Activated naive CD4-positive, alpha-beta T cell (primary cell): ENCODE data around the gene RERE.

ENCODE experiments used
- DNase-seq, 4 experiments: peaks; one replicate each; lab custom pipeline; 2025; lab: John Stamatoyannopoulos, UW

RERE gene

DNA sequence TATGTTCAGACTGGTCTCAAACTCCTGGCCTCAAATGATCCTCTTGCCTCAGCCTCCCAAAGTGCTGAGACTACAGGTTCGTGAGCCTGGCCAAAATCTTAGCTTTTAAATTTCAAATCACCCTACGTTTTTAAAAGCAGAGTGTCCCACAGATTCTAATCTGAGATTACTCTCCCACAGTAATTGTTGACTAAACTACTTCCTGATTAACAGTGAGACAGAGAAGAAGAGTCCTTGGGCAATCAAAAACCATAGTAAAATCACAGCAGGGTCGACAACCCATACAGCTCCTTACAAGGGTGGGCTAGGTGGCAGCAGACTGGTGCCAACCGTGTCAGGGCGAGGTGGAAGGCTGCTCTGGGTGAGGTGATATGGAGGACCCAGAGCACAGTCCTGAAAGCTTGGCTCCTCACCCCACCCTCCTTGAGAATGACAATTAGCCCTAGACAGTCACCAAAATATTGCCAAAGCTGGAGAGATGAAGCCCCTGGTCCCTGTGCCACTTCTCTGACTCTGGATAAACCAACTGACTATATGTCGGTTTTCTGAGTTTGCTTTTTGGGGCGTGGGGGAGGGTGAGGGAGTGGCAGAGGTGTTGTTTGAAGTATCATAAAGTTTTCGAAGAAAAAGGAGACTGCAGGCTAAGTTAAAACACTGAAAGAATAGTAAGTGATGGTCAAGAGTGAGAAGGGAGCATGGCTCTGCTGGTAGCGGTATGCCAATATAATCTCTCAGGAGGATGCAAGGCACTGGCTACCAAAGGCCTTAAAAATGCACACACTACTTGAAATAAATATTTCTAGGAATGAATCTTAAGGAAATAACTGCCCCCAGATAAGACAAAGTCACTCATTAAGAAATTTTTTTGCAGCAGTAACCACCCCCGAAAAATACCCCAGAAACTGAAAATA, 412.7 kb downstream of the RERE start:
- DNase-seq = no peak

DNA sequence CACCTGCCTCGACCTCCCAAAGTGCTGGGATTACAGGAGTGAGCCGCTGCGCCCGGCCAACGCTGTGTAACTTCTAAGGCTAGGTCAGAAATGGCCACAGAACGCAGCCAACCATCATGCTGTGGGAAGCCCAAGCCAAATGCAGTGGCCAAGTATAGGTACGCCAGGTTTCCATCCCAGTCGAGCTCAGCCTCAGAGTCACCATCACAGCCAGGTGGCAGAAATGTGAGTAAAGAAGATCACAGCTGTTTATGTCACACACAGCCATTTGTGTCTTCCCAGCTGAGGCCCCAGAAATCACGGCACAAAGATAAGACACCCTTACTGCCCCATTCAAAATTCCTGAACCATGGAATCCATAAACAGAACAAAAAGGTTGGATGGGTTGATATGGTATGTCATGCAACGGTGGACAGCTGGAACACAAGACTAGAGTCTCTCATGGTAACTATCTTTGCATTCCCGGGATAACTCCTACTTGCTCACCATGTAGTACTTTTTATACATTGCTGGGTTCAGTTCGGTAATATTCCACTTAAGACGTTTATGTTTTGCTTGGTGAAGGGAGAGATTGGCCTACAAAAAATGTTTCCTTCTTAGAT, 415.2 kb downstream of the RERE start:
- DNase-seq = no peak

DNA sequence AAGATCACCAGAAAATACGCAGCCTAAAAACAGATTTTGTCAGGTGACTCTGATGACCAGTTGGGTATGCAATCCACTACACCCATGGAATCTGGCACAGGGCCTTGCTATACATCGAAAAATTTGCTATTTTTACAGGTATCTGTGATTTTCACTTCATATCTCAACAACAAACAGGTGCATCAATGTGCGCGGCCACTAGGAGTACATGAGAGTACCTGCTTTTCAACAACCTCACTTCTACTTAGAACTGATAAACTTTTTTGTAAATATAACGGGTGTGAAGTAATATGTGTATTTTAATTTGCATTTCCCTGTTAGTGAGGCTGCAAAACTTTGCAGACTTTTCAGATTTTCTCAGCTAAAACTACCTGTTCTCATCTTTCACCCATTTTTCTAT, 418.8 kb downstream of the RERE start:
- DNase-seq = no peak

DNA sequence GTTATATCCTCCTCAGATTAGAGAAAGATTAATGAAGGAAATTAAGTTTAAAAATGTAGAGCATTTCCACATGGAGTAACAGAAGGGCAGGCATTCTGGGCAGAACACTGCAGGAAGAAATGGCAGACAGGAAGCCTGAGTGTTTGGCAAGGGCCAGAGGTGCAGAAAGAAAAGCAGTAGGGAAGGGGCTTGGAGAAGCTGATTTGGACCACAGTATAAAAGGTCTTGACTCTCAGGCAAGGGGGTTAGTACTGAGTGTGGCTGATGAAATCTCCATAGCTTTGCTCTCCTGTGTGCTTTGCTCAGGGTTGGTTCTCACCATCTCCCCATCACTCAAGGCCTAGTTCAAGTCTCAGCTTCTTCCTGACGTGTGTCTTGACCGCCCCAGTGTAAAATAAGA, 419.4 kb downstream of the RERE start:
- DNase-seq = no peak

DNA sequence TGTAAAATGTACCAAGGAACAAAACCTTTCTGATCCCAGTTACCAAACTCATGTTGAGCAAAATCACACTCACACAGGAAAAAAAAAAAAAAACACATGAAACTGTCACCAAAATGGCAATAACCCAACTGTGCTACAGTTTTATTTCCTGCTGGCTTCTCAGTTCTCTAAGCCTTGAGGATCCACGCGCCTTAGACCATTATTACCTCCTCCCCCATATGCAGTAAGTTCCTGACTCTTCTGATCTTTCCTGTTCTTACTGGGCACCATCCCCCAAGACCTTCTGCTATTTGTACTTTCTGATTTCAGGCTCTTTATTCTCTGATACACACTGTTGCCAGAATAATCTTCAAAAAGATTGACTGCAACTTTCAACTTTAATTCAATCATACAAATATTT, 419.9 kb downstream of the RERE start:
- DNase-seq = no peak

DNA sequence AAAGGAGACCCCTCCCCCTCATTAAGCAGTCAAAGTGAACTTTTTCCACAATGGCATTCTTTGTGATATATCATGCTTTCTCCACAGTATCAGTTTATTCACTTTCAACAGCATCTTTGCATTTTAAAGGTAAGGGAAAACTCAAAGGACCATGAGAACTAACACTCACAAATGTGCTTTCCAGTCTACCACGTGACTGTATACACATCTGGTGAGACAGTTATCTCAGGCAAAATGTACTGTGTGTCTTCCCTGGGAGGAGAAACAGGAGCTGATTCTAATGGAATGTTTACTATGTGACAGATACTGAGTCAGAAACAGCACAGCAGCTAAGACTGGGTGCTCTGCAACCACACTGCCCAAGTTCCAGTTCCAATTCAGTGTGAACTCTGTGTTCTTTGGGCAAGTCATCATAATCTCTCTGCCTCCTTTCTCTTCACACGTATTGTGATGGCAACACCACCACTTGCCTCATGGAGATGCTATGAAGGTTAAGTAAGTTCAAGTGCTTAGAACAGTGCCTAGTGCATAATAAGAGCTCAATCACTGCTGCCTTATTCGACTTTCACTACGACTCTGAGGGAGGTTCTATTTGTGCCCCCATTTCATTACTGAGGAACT, 420.5 kb downstream of the RERE start:
- no peak for DNase-seq

DNA sequence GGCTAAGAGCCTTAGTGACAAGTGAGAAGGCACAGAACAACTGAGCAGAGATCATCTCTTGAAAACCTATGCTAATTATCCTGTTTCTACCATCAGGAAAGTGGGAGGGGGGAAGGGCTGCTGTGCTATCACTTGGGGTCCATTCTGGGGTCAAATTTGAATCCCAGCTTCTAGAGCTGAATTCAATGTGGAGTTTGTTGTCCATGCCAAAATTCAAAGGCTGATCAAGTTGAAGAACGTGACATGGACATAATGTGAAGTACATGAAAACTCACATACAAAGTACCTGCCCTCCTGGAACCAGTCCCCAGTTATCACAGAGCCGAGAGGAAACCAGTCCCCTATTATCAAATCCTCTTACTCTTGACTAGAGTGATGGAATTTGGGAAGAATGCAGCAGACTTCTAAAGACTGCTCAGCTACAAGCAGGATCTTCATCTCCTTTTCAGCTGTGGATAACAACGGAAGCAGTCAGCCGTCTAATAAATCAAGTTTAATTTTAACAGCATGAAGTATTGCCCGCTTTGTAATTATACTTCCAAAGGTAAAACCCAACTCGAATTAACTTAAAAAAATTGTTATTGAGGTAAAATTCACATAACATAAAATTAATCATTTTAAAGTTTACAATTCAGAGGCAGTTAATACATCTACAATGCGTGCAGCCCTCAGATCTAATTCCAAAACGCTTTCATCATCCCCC, 421.2 kb downstream of the RERE start:
- no peak for DNase-seq

DNA sequence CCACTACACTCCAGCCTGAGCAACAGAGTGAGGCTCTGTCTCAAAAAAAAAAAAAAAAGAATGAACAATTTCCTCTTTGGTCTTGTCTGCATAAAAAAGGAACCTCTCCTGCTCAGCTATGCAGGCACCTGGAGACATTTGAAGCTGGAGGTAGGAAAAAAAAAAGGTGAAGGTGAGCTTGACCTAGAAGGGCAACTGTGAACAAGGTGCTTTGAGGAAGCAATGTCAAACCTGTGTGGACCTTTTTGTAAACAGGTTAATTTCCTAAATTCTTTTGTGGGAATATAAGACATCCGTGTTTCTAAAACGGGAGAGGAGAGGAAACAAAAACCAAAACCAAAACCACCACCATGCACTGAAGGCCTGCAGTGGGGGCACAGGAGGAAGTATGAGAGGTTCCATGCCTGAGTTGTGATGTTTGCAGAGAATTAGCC, 422.0 kb downstream of the RERE start:
- DNase-seq = no peak

DNA sequence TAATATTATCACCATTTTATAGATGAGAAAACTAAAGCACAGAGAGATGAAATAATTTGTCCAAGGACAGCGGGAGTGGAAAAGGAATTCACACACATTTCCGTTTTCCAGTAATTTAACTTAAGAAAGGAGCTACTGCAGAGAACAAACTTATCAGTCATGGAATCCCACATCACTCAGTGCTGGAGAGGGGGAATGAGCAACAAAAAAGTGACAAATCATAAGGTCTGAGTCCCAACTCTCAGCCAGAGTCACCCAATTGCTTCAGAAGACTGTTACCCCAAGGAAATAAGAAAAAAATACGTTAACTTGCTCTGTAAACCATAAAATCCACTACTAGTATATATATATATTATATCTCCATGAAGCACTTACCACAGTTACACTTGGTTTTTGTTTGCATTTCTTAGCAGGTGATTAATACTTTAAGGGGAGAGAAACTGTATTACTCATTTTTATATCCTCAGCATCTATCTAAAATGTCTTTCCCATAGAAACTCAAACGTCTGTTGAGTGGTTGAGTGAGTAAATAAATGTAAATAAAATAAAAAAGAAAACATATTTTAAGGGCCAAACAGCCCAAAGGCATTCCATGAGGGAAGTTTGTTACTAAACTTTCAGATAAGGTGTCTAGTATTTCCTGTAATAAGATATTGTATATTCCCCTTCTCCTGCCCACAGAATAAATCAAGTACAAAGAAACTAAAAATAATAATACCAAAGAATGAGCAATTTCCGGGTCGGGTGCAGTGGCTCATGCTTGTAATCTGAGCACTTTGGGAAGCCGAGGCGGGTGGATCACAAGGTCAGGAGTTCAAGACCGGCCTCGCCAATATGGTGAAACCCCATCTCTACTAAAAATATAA, 422.8 kb downstream of the RERE start:
- DNase-seq = no peak

DNA sequence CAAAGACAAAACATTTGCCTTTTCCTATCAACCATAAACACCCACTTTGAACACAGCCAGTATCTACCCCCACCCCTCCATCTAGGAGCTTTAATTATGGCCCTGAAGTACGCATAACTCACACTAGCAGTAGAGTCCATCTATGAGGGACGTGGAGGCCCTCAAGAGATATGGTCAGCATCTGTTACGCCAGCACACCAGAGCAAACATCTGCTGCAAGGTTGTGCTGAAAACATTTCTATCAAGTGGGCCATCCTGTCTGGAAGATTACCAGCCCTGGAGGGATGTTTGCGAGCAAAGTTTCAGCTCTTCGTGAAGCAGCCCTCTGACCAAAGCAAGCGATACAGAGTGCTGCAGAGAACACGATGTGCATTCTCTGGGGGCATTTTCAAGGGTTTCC, 424.9 kb downstream of the RERE start:
- DNase-seq = no peak

DNA sequence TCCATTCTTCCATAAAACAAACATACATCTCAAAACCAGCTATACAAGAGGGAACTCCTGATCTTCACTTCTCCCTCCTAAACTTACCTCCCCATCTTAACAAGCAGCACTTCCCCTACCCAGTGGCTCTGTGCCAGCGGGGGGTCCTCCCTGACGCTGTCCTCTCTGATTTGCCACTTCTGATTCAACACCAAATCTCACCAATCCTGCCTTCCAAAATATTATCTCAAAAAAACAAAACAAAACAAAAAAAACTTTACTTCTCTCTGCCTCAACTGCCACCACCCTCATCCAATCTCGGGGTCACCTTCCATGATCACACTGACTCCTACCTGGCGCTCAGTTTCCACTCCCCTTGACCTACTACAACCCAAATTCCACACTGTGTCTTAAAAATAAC, 426.7 kb downstream of the RERE start:
- no peak for DNase-seq

DNA sequence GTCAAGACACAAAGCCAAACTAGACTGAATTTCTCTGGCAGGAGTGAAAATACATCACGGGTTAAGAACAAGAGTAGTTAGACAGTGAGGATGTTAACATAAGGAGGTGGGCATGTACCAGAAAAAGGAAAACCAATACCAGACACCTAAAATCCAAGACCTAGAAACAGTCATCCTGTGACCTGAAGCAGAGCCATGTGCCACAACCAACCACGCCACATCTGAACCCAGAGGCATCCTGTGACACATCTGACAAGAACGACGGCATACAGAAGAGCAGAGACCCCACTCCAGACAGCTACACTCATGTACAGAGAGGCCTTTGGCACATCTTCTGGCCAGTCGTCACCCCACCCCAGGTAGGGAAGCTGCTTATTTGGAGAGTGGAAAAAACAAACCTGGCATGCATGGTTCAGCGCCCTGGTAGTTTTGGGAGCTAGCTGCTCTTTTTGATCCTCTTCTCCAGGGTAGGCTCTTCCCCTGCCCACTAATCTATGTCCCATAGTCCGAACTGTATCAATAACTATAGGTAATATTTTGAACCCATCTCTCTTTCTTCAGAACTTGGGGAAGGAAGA, 427.4 kb downstream of the RERE start:
- no peak for DNase-seq

DNA sequence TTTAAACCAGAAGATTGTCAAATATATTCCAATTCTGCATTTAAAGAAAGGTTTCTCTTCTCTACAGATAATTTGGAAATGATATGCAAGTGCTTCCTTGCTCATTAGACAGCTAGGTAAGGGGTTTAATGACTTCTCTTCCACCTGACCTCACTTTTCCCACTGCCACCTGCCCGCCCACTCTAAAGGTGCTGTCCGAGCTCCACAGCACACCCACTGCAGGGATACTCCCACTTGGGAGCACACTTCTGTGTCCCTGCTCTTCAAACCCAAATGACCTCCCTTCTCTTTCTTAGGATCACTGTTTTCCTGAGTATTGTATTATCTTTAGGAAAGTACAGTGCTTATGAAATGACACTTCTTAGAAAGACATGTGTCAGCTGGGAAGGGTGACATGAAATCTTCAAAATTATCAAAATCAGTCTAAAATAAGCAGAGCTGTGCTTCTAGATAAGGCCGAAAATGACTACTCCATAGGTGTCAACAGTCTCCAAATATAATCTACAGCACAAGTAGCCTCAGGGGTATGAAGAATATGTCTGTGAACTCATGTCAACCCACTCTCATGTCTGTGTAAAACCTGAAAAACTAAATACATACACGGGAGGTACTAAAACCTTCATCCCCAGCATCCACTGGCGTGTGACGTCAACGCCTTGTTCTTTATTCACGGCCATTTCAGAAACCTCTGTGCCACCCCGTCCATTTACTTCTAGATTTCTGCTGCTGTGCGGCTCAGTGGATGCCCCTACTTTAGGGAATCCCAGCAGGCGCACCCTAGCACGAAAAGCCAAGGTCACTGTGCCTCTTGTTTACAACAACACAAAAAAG, 428.5 kb downstream of the RERE start:
- DNase-seq = no peak

DNA sequence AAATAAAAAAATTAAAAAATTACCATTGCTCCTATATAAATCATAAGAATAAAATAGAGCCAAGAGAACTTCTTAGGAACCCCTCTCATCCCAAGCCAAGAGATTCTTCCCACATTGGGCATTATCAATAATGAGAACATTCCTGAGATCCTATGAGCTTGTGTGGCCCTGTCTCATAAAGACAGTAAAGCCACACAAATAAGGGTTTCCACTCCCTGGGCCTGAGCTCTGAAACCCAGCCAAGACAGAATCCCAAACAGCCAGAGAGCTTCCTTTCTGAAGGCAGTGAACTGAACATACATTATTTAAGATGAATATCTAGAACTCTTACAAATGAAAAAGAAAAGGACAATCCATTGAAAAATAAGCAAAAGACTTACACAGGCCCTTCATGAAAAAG, 431.2 kb downstream of the RERE start:
- DNase-seq = no peak

DNA sequence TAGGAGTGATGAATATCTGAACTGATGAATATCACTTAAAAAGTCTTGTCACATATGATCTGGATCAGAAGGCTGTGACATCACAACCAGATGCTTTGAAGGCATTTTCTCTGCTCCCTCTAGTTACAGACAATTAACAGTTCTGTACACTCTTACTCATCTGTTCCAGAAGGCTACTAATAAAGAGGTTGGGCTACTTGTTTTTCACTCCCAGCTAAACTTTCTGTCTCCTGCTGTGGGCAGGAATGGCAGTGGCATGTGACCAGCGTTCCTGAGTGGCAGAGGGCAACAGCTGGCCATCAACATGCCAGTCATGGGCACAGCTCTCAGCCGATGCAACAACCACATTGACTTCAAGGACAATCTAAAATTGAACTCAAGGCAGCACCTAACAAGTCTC, 432.9 kb downstream of the RERE start:
- DNase-seq = no peak

DNA sequence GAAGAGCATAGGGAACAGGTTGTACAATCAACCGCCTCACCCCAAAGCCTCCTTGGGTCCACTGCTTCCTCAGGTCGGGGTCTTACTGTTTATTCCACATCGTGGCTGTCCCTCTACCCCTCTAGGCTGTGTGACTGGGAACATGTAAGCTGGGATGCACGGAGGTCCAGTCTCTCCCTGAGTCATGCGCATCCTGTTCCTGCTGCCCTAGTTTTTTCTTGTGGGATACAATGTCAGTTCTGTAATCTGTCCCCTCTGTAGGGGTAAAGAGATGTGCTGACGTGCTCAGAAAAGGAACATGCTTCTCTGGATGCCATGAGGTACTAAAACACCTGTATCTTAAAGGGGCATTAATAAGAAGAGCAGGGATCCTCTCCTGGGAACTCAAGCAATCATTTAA, 433.4 kb downstream of the RERE start:
- DNase-seq = no peak

DNA sequence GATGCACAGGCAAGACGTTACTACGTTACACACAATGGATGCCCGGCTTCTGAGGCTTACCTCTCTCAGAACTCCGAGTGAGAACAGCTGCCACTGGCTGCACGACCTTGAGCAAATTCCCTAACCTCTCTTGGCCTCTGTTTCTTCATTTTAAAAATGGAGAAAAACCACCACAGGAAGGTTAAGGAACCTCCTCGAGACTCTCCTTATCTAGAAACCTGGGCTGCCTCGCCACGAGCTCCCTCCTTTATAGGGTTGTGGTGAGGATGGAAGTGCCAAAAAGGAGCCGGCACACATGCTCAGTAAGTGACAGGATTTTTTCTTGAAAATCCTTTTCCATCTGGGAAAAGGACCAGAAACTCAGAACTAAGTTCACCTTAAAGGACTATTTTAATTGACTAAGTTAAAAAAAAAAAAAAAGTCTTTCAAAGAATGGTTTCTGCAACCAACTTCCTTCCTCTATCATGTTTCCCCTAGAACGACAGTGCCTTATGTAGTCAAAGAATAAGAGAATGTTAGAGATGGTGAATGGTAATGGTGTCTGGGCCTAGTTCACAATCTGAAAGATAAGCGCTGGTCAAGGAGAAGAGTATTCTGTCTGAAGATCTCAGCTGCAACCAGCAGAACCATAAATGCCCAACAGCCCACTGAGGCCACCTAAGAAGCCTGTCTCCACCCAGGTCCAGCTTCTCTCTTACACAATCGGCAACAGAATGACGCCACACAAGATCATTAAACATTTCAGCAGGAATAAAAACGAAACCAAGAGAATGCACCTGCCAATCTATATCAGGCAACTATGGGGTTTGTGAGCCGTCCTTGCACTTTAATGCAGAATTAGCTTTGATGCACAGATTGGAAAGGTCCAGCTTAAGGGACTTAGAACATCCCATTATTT, 434.6 kb downstream of the RERE start:
- DNase-seq = no peak

DNA sequence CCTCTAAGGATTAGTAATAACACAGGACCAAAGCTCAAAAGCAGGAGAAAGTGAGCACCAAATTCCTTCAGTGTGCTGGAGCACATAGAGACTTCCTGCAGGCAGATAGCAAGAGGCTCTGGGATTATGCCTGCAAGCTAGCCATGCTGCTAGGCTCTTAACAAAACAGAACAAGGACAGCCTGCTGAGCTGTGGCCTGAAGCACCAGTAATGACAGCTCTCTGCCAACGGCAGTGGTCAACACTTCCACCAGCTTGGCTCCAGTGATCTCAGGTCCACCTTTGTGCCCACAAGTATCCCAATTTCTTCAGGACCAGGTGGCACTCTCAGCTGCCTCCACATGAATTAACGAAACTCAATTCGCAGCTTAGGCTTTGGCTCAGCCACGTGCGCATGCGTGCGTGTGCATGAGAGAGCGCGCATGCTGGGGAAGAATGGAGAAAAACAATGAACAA, 435.4 kb downstream of the RERE start:
- DNase-seq = no peak

DNA sequence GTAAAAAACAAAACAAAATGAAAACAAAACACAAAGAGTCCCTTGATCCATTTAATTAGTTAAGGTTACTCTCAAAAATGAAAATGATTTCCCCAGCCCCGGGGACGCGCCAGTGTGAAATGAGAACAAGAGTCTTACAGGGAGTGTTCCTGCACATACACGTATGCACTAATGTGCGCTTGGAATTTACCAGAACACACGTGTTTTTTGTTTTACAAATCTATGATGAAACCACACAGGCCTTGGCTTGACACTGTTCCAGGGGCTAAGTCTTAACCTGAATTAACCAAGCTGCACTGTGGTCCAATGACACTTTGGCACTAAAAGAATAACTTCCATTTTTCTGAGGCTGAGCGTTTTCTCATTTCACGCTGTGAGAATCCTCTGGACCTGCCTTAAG, 435.8 kb downstream of the RERE start:
- DNase-seq = no peak
